Frontal cortex (tissue), 4 donors: Measurements from ENCODE around the gene BYSL. TPM values are rescaled to one million over a fixed set of nuclear protein-coding genes. Genes with fewer than 3 reads are reported as not detected.

Experiments
- DNase-seq, 2 donors: peaks; one replicate each; pipeline ENCODE4 v3.0.0; 2012; ENCODE audit warnings: low spot score in 2 of 2
- FAIRE-seq: peaks from 2 replicates; lab custom pipeline; 2012; peaks lifted over from hg19 to GRCh38; lab: Jason Lieb, UNC
- small RNA-seq: library from RNA; depleted of rRNA; stranded (forward); fragments of <200 nt; gene quantifications from one replicate; pipeline ENCODE3, GENCODE V24; 2014
- total RNA-seq: library from RNA; depleted of rRNA; stranded (reverse); fragments of >200 nt; gene quantifications from one replicate; pipeline ENCODE4 v1.2.3, GENCODE V29; 2014
- donor health status: control.
- donor health status: control.
- donor health status: control.

The BYSL gene
- total RNA-seq, 1 donor from 2014 or later = 14.7 TPM

DNA sequence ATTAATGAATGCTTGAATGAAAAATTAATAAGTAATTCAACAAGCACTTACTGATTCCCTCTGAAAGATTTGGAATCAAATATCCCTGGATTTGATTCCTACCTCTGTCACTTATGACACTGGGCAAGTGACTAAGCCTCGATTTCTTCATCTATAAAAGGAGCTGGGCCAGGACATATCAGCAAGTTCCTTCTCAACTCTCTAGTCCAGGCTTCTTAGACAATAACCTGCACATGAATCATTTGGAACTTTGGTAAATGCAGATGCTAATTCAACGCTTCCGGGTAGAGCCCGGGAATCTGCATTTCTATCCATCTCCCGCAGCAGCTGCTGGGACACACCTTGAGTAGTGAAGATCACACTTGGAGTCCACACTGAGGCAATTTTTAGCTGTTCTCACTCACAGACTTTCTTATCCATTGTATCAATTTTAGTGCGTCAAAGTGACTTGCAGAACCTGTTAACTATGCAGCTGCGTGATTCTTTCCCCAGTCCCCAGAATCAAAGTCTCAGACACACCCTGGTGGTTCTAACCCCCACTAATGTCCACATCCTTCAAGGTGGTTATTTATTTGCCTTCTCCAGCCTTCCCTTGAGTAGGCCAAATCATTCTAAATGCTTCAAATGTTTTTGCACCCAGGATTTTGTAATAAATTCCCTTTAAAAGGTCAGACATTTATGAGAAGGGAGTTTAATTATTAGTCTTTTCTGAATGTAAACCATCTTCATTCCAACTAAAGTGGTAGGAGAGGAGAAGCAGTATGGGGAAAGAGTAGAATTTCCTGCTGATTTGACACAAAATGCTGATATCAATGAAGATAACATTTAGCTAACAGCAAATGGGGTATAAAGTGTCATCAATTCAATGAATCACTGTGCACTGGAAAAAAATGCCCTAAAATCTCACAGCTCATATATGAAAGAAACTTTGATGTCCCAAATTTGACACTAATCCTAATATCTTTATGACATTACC is 46.3 kb downstream of the BYSL start:
- DNase-seq = no peak
- no peak for FAIRE-seq

DNA sequence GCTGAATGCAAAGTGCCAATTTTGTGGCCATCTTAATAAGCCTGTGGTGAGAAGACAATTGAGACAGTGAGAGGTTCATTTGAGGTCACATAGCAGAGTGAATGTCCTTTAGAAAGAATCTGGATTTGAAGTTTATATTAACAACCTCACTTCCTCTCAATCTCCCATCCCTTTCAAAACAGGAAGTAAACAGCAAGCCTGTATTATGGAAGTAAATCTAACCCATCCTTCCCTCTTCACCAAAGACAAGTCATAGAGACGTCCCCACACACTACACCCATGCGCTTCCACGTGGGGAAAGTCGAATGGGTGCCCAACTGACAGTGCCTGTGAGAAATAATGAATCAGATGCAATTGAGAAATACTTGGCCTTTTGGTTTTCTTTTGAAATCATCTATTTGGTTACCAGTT is 49.1 kb downstream of the BYSL start:
- FAIRE-seq (no peak), DNase-seq (no peak)

DNA sequence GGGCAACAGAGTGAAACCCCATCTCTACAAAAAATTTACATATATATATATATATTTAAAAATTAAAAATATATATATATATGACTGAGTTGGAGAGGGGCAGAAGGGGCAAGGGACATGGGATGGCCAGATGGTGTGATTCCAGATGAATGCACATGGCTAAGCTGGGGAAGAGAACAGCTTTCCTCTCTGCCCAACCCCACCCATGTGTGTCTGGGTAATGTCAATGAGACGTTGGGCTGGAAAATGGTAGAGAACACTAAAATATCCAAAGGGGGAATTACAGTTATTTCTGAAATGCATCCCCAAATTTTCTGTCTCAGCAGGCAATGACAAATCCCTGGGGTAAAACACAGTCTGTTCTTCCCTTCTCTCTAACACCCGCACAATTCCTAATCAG is 51.5 kb downstream of the BYSL start:
- no peak for DNase-seq
- no peak for FAIRE-seq

DNA sequence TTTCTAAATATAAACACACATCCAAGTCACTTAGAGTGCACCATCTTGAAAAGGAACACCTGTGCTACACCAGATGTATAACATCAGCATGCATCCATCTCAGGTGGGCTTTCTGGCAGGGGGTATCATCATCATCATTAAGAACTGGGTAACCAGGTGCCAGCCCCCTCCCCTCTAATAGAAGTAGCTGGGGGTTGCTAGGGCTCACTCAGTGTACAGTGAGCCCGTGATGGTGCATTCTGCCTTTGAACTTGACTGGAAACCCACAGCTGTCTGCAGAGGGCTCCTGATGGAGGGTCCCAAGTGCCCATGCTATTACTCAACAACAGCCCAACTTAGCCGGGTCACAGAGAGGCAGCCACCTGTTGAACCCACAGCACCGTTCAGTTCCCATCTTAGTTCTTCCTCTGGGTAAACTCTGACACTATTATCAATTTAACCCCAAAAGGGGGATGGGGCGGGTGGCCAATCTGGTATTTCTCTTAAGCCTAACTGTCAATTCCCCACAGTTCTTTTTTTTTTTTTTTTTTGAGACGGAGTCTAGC is 53.1 kb downstream of the BYSL start:
- FAIRE-seq (no peak), DNase-seq (no peak)

DNA sequence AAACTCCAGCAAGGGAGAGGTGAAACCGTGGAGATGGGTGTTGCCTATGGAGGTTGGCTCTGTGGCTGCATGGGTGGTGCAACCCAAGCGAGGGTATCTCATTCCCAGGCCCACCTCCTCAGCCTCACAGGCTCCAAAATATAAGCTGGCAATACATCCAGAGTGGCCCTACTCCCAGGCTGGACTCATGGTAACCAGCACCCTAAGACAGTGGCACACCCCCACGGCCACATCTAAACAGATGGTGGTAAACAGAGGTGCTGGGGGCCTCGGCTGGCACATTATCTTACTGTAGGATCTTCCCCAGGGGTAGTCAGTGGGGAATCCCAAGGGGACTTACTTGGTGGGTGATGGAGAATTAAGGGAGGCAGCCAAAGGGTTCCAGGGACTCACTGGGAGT is 54.0 kb downstream of the BYSL start:
- FAIRE-seq (no peak), DNase-seq (no peak)

DNA sequence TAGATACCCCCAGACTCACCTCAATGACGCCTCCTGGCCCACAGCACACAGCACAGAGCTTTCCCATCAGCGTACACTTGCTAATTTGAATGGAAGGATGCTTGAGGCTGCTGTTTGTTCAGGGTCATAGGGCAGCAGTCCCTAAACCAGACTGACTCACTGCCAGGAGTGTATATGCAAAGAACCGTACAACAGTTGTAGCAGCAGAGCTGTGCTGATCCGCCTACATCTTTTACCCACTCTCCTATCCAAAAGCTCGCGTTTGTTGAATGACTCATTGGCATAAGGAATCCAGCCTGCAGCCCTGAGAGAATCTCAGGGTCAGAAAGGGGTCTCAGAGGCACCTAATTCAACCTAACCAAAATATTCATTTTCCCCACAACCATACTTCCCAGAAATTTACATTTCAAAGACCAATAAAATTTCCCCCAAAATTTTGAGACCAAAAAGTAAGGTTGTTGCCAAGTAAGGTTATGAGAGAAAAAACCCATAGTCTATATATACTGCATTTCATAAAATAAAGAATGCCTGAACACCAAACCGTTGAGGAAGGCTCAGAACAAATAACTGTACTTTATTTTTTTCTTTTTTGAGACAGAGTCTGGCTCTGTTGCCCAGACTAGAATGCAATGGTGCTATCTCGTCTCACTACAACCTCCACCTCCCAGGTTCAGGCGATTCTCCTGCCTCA is 55.6 kb downstream of the BYSL start:
- FAIRE-seq (no peak), DNase-seq (no peak)

Small RNA genes within 50 kb of the gene (small RNA-seq; reads per million reads assigned to genes)
- not detected for gene RF00019

Other genes with a start within 250 kb of the BYSL start
- 1.6 TPM for gene TFEB, start 185.9 kb upstream of the BYSL start, total RNA-seq
- under 0.01 TPM for gene PGC, start 174.1 kb upstream of the BYSL start, total RNA-seq
- gene FRS3, start 141.6 kb upstream of the BYSL start, total RNA-seq = 9.4 TPM
- gene PRICKLE4, start 140.7 kb upstream of the BYSL start, total RNA-seq = 0.41 TPM
- gene TOMM6, start 133.8 kb upstream of the BYSL start, total RNA-seq = 35.9 TPM
- gene USP49, start 26.1 kb upstream of the BYSL start, total RNA-seq = 10.6 TPM
- gene MED20, start 360 bp upstream of the BYSL start, total RNA-seq = 16.7 TPM
- gene CCND3, start 20.3 kb downstream of the BYSL start, total RNA-seq = 12.6 TPM
- 4.5 TPM for gene TAF8, start 129.0 kb downstream of the BYSL start, total RNA-seq
- under 0.01 TPM for gene C6orf132, start 221.1 kb downstream of the BYSL start, total RNA-seq